HepG2 (cell line): Measurements from ENCODE around the gene CNPY4. TPM values are rescaled to one million over a fixed set of nuclear protein-coding genes. Genes with fewer than 3 reads are reported as not detected.
A peak's percentile ranks its signal among the peaks of the same experiment; 100 is the strongest.

Source experiments
- FOSL1 ChIP-seq: sonication (generic); formaldehyde crosslinking; IDR thresholded peaks from 2 replicates; pipeline ENCODE4 v1.9.0; 2021; ENCODE audit warnings: missing genetic modification reagents, borderline replicate concordance
- HIVEP1 ChIP-seq: sonication (generic); formaldehyde crosslinking; IDR thresholded peaks from 2 replicates; pipeline ENCODE4 v1.4.0; 2020; ENCODE audit warnings: mild to moderate bottlenecking, missing genetic modification reagents
- ZC3H4 ChIP-seq: sonication (generic); formaldehyde crosslinking; IDR thresholded peaks from 2 replicates; pipeline ENCODE4 v1.4.0; 2020; ENCODE audit warnings: missing genetic modification reagents, borderline replicate concordance
- ZFYVE20 ChIP-seq: sonication (generic); formaldehyde crosslinking; IDR thresholded peaks from 2 replicates; pipeline ENCODE4 v1.8.0; 2023; ENCODE audit warnings: low read depth, mild to moderate bottlenecking, moderate library complexity, missing genetic modification reagents, borderline replicate concordance
- ZKSCAN8 ChIP-seq: IDR thresholded peaks from 2 replicates; pipeline ENCODE4 v1.6.1; 2016; ENCODE audit warnings: borderline replicate concordance, missing genetic modification reagents, missing compliant biosample characterization
- ZNF556 ChIP-seq: sonication (generic); formaldehyde crosslinking; IDR thresholded peaks from 2 replicates; pipeline ENCODE4 v1.4.0; 2020; ENCODE audit warnings: mild to moderate bottlenecking, missing genetic modification reagents, borderline replicate concordance
- ZNF75D ChIP-seq: sonication (generic); formaldehyde crosslinking; IDR thresholded peaks from 2 replicates; pipeline ENCODE4 v1.8.1; 2023; ENCODE audit warnings: missing genetic modification reagents, mild to moderate bottlenecking, borderline replicate concordance
- ZNF772 ChIP-seq: sonication (generic); formaldehyde crosslinking; IDR thresholded peaks from 2 replicates; pipeline ENCODE4 v1.5.0; 2020; ENCODE audit warnings: mild to moderate bottlenecking, missing genetic modification reagents
- polyA plus RNA-seq, 8 experiments: library from polyadenylated mRNA; depleted of rRNA in 3 of 8; stranded (reverse) in 7 of 8; unstranded in 1 of 8; fragments of >200 nt; fragmentation: Illumina TruSeq in 4 of 8; extraction: Trizol in 4 of 8; gene quantifications; 2 replicates each; pipeline versions ENCODE4 v1.2.1 to v1.2.3, GENCODE V29; 2011 to 2016; ENCODE audit warnings: low read depth in 4 of 8, missing spikeins in 1 of 8, mixed read lengths in 1 of 8; ENCODE audit not compliant: insufficient read depth in 1 of 8
- total RNA-seq, 5 experiments: library from RNA; depleted of rRNA; stranded (reverse); fragments of >200 nt; fragmentation: Illumina TruSeq; extraction: Trizol; gene quantifications; 2 replicates each; pipeline ENCODE4 v1.2.3, GENCODE V29; 2016; ENCODE audit warnings: low read depth in 1 of 5
- TF ChIP-seq, protein P1 (sequence below): sonication (generic); formaldehyde crosslinking; IDR thresholded peaks from 2 replicates; pipeline ENCODE4 v1.4.0; 2020; ENCODE audit warnings: missing genetic modification reagents, mild to moderate bottlenecking, borderline replicate concordance
- TF ChIP-seq, protein P2 (sequence below): IDR thresholded peaks from 2 replicates; pipeline ENCODE4 v1.6.1; 2016
- TF ChIP-seq, protein P3 (sequence below): sonication (generic); formaldehyde crosslinking; IDR thresholded peaks from 2 replicates; pipeline ENCODE4 v1.4.0; 2020; ENCODE audit warnings: mild to moderate bottlenecking, missing genetic modification reagents
- TF ChIP-seq, protein P4 (sequence below): sonication (generic); formaldehyde crosslinking; IDR thresholded peaks from 2 replicates; pipeline ENCODE4 v1.5.1; 2020; ENCODE audit warnings: mild to moderate bottlenecking, missing genetic modification reagents, borderline replicate concordance
- TF ChIP-seq, protein P5 (sequence below): sonication (generic); formaldehyde crosslinking; IDR thresholded peaks from 2 replicates; pipeline ENCODE4 v1.9.0; 2022; ENCODE audit warnings: missing genetic modification reagents, mild to moderate bottlenecking, borderline replicate concordance

CNPY4 gene
- total and polyA plus RNA-seq, 2 of the 13 experiments (the other 11 are each of a cell fraction or from before 2014, with no cell fraction given): 6.2 to 12.7 TPM

- TF ChIP-seq, protein P1, sequence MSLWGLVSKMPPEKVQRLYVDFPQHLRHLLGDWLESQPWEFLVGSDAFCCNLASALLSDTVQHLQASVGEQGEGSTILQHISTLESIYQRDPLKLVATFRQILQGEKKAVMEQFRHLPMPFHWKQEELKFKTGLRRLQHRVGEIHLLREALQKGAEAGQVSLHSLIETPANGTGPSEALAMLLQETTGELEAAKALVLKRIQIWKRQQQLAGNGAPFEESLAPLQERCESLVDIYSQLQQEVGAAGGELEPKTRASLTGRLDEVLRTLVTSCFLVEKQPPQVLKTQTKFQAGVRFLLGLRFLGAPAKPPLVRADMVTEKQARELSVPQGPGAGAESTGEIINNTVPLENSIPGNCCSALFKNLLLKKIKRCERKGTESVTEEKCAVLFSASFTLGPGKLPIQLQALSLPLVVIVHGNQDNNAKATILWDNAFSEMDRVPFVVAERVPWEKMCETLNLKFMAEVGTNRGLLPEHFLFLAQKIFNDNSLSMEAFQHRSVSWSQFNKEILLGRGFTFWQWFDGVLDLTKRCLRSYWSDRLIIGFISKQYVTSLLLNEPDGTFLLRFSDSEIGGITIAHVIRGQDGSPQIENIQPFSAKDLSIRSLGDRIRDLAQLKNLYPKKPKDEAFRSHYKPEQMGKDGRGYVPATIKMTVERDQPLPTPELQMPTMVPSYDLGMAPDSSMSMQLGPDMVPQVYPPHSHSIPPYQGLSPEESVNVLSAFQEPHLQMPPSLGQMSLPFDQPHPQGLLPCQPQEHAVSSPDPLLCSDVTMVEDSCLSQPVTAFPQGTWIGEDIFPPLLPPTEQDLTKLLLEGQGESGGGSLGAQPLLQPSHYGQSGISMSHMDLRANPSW (CRISPR knock-in tag): no peak
- TF ChIP-seq ZNF772 (peak; percentile 89; the same call in 1 of the 2 replicates), ZFYVE20 (CRISPR knock-in tag) (peak; percentile 78; the same call in 1 of the 2 replicates), ZC3H4 (no peak), ZNF556 (CRISPR knock-in tag) (peak; percentile 85; the same call in 1 of the 2 replicates), HIVEP1 (peak; percentile 57; the same call in 1 of the 2 replicates), ZKSCAN8 (no peak), FOSL1 (CRISPR knock-in tag) (no peak), ZNF75D (CRISPR knock-in tag) (peak; percentile 87; the same call in 1 of the 2 replicates)
- TF ChIP-seq, protein P2, sequence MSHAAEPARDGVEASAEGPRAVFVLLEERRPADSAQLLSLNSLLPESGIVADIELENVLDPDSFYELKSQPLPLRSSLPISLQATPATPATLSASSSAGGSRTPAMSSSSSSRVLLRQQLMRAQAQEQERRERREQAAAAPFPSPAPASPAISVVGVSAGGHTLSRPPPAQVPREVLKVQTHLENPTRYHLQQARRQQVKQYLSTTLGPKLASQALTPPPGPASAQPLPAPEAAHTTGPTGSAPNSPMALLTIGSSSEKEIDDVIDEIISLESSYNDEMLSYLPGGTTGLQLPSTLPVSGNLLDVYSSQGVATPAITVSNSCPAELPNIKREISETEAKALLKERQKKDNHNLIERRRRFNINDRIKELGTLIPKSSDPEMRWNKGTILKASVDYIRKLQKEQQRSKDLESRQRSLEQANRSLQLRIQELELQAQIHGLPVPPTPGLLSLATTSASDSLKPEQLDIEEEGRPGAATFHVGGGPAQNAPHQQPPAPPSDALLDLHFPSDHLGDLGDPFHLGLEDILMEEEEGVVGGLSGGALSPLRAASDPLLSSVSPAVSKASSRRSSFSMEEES (CRISPR knock-in tag): peak; percentile 76; the same call in 1 of the 2 replicates
- TF ChIP-seq, protein P3, sequence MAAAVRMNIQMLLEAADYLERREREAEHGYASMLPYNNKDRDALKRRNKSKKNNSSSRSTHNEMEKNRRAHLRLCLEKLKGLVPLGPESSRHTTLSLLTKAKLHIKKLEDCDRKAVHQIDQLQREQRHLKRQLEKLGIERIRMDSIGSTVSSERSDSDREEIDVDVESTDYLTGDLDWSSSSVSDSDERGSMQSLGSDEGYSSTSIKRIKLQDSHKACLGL (CRISPR knock-in tag): peak; percentile 93
- TF ChIP-seq, protein P4, sequence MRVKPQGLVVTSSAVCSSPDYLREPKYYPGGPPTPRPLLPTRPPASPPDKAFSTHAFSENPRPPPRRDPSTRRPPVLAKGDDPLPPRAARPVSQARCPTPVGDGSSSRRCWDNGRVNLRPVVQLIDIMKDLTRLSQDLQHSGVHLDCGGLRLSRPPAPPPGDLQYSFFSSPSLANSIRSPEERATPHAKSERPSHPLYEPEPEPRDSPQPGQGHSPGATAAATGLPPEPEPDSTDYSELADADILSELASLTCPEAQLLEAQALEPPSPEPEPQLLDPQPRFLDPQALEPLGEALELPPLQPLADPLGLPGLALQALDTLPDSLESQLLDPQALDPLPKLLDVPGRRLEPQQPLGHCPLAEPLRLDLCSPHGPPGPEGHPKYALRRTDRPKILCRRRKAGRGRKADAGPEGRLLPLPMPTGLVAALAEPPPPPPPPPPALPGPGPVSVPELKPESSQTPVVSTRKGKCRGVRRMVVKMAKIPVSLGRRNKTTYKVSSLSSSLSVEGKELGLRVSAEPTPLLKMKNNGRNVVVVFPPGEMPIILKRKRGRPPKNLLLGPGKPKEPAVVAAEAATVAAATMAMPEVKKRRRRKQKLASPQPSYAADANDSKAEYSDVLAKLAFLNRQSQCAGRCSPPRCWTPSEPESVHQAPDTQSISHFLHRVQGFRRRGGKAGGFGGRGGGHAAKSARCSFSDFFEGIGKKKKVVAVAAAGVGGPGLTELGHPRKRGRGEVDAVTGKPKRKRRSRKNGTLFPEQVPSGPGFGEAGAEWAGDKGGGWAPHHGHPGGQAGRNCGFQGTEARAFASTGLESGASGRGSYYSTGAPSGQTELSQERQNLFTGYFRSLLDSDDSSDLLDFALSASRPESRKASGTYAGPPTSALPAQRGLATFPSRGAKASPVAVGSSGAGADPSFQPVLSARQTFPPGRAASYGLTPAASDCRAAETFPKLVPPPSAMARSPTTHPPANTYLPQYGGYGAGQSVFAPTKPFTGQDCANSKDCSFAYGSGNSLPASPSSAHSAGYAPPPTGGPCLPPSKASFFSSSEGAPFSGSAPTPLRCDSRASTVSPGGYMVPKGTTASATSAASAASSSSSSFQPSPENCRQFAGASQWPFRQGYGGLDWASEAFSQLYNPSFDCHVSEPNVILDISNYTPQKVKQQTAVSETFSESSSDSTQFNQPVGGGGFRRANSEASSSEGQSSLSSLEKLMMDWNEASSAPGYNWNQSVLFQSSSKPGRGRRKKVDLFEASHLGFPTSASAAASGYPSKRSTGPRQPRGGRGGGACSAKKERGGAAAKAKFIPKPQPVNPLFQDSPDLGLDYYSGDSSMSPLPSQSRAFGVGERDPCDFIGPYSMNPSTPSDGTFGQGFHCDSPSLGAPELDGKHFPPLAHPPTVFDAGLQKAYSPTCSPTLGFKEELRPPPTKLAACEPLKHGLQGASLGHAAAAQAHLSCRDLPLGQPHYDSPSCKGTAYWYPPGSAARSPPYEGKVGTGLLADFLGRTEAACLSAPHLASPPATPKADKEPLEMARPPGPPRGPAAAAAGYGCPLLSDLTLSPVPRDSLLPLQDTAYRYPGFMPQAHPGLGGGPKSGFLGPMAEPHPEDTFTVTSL (CRISPR knock-in tag): no peak
- TF ChIP-seq, protein P5, sequence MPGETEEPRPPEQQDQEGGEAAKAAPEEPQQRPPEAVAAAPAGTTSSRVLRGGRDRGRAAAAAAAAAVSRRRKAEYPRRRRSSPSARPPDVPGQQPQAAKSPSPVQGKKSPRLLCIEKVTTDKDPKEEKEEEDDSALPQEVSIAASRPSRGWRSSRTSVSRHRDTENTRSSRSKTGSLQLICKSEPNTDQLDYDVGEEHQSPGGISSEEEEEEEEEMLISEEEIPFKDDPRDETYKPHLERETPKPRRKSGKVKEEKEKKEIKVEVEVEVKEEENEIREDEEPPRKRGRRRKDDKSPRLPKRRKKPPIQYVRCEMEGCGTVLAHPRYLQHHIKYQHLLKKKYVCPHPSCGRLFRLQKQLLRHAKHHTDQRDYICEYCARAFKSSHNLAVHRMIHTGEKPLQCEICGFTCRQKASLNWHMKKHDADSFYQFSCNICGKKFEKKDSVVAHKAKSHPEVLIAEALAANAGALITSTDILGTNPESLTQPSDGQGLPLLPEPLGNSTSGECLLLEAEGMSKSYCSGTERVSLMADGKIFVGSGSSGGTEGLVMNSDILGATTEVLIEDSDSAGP (CRISPR knock-in tag): peak; percentile 97
Measured at GRCh38 chr7:100088621-100089457, 30.6 kb upstream of the CNPY4 start, which contains the start of gene COPS6 (continued).
